Activated T-cell treated with anti-CD3 and anti-CD28 coated beads, Interleukin-2, amount 50 U/mL, for 72 hours (primary cell): ENCODE measurements around the gene CDX1. TPM values are rescaled to one million over a fixed set of nuclear protein-coding genes. Genes with fewer than 3 reads are reported as not detected.
A peak's percentile ranks its signal among the peaks of the same experiment; 100 is the strongest.

Source experiments
- ATAC-seq, 2 donors: fragments of 150-1000 bp; cut with Tn5 transposase; replicated peaks in 1 of 2; 2 replicates each; pipeline ENCODE4 v1.10.0; 2021; ENCODE audit warnings: moderate library complexity in 2 of 2, mild to moderate bottlenecking in 1 of 2
- DNase-seq, 2 donors: peaks; one replicate each; pipeline ENCODE4 v3.0.0; 2021 to 2022; ENCODE audit warnings: mixed read lengths in 1 of 2
- H3K27ac Mint-ChIP-seq: one replicate; pipeline ENCODE4 v1.8.0; 2022; ENCODE audit warnings: mild to moderate bottlenecking, moderate library complexity, mixed read lengths
- H3K27me3 Mint-ChIP-seq: one replicate; pipeline ENCODE4 v1.8.0; 2022; ENCODE audit warnings: low read depth, mixed read lengths
- H3K36me3 Mint-ChIP-seq, 2 donors: one replicate each; pipeline ENCODE4 v1.8.0; 2022; ENCODE audit warnings: mixed read lengths in 2 of 2, mild to moderate bottlenecking in 1 of 2; ENCODE audit not compliant: insufficient read depth in 2 of 2
- H3K4me1 Mint-ChIP-seq: one replicate; pipeline ENCODE4 v1.8.0; 2022; ENCODE audit warnings: low read depth, mixed read lengths
- H3K4me3 Mint-ChIP-seq, 2 donors: one replicate each; pipeline ENCODE4 v1.8.0; 2022; ENCODE audit warnings: mild to moderate bottlenecking in 2 of 2, mixed read lengths in 2 of 2, moderate library complexity in 2 of 2
- H3K9me3 Mint-ChIP-seq, 2 donors: one replicate each; pipeline ENCODE4 v1.8.0; 2022; ENCODE audit warnings: mixed read lengths in 2 of 2
- total RNA-seq, 2 donors: library from RNA; stranded (reverse); gene quantifications; one replicate each; pipeline ENCODE4 v1.2.3, GENCODE V29; 2022

The CDX1 gene
- total RNA-seq, 2 donors from 2014 or later = not detected

GRCh38 chr5:150124596-150124995 lies 42.0 kb upstream of the CDX1 start:
- ATAC-seq (no peak), DNase-seq (no peak)
- Mint-ChIP-seq H3K9me3 (no peaks in the 10 kb centered on the region), H3K4me1 (no peaks in the 10 kb centered on the region), H3K27ac (no peak overlapping the region), H3K4me3 (no peak overlapping the region), H3K36me3 (no peaks in the 10 kb centered on the region), H3K27me3 (no peaks in the 10 kb centered on the region)

GRCh38 chr5:150125334-150125733 lies 41.2 kb upstream of the CDX1 start:
- Mint-ChIP-seq H3K4me3 (no peak overlapping the region), H3K36me3 (no peaks in the 10 kb centered on the region), H3K27ac (no peak overlapping the region), H3K4me1 (peaks cover 5% of the 10 kb centered on the region), H3K27me3 (no peaks in the 10 kb centered on the region), H3K9me3 (no peaks in the 10 kb centered on the region)
- ATAC-seq (no peak), DNase-seq (no peak)

GRCh38 chr5:150126199-150126920 lies 40.2 kb upstream of the CDX1 start:
- no peak for ATAC-seq
- Mint-ChIP-seq H3K4me1 (peaks cover 5% of the 10 kb centered on the region), H3K36me3 (no peaks in the 10 kb centered on the region), H3K27me3 (no peaks in the 10 kb centered on the region), H3K9me3 (no peaks in the 10 kb centered on the region), H3K27ac (no peak overlapping the region), H3K4me3 (no peak overlapping the region)
- no peak for DNase-seq

- Mint-ChIP-seq H3K27me3 (no peaks in the 10 kb centered on the region), H3K36me3 (no peaks in the 10 kb centered on the region), H3K9me3 (no peaks in the 10 kb centered on the region), H3K4me1 (peaks cover 5% of the 10 kb centered on the region), H3K27ac (no peak overlapping the region), H3K4me3 (no peak overlapping the region)
- no peak for DNase-seq
- no peak for ATAC-seq
Measured at GRCh38 chr5:150126921-150127265, 39.7 kb upstream of the CDX1 start.

- ATAC-seq (no peak), DNase-seq (no peak)
- H3K9me3 Mint-ChIP-seq = no peaks in the 10 kb centered on the region
- no peak overlapping the region for H3K27ac Mint-ChIP-seq
- peaks cover 5% of the 10 kb centered on the region for H3K4me1 Mint-ChIP-seq
- H3K36me3 Mint-ChIP-seq = no peaks in the 10 kb centered on the region
- no peaks in the 10 kb centered on the region for H3K27me3 Mint-ChIP-seq
- H3K4me3 Mint-ChIP-seq = no peak overlapping the region
Measured at GRCh38 chr5:150129454-150129812, 37.1 kb upstream of the CDX1 start.

GRCh38 chr5:150129813-150130492 lies 36.6 kb upstream of the CDX1 start:
- Mint-ChIP-seq H3K27me3 (peaks cover 4% of the 10 kb centered on the region), H3K27ac (no peak overlapping the region), H3K9me3 (no peaks in the 10 kb centered on the region), H3K4me3 (no peak overlapping the region), H3K4me1 (peaks cover 5% of the 10 kb centered on the region), H3K36me3 (no peaks in the 10 kb centered on the region)
- peak; percentile 66 to 77 for ATAC-seq
- DNase-seq = peak; percentile 61 to 65

GRCh38 chr5:150130493-150130922 lies 36.1 kb upstream of the CDX1 start:
- ATAC-seq = no peak
- Mint-ChIP-seq H3K27me3 (peaks cover 7% of the 10 kb centered on the region), H3K36me3 (no peaks in the 10 kb centered on the region)

GRCh38 chr5:150131461-150131860 lies 35.1 kb upstream of the CDX1 start:
- H3K4me3 Mint-ChIP-seq = no peak overlapping the region
- no peaks in the 10 kb centered on the region for H3K36me3 Mint-ChIP-seq
- DNase-seq = no peak
- H3K27ac Mint-ChIP-seq = no peak overlapping the region
- no peaks in the 10 kb centered on the region for H3K9me3 Mint-ChIP-seq
- ATAC-seq = no peak
- peaks cover 5% of the 10 kb centered on the region for H3K4me1 Mint-ChIP-seq
- H3K27me3 Mint-ChIP-seq = peaks cover 7% of the 10 kb centered on the region

More at GRCh38 chr5:150130493-150130922, 36.1 kb upstream of the CDX1 start:
- DNase-seq = no peak
- Mint-ChIP-seq H3K4me1 (peaks cover 5% of the 10 kb centered on the region), H3K4me3 (no peak overlapping the region), H3K9me3 (no peaks in the 10 kb centered on the region), H3K27ac (no peak overlapping the region)

GRCh38 chr5:150131978-150132694 lies 34.4 kb upstream of the CDX1 start:
- Mint-ChIP-seq H3K36me3 (no peaks in the 10 kb centered on the region), H3K4me1 (peaks cover 5% of the 10 kb centered on the region), H3K4me3 (no peak overlapping the region), H3K9me3 (no peaks in the 10 kb centered on the region), H3K27me3 (peaks cover 7% of the 10 kb centered on the region), H3K27ac (no peak overlapping the region)
- DNase-seq = no peak
- ATAC-seq = no peak

- H3K4me3 Mint-ChIP-seq = no peak overlapping the region
- DNase-seq (no peak), ATAC-seq (no peak)
- H3K9me3 Mint-ChIP-seq = no peaks in the 10 kb centered on the region
- H3K4me1 Mint-ChIP-seq = peaks cover 5% of the 10 kb centered on the region
- H3K36me3 Mint-ChIP-seq = no peaks in the 10 kb centered on the region
- H3K27ac Mint-ChIP-seq = no peak overlapping the region
- H3K27me3 Mint-ChIP-seq = peaks cover 7% of the 10 kb centered on the region
Measured at GRCh38 chr5:150132740-150133139, 33.8 kb upstream of the CDX1 start.

- ATAC-seq = no peak
- H3K36me3 Mint-ChIP-seq = no peaks in the 10 kb centered on the region
- H3K9me3 Mint-ChIP-seq = no peaks in the 10 kb centered on the region
- DNase-seq = no peak
- H3K4me1 Mint-ChIP-seq = peaks cover 5% of the 10 kb centered on the region
- H3K27ac Mint-ChIP-seq = no peak overlapping the region
- H3K4me3 Mint-ChIP-seq = no peak overlapping the region
- H3K27me3 Mint-ChIP-seq = peaks cover 7% of the 10 kb centered on the region
Measured at GRCh38 chr5:150133581-150134197, 32.9 kb upstream of the CDX1 start.

GRCh38 chr5:150134198-150134588 lies 32.4 kb upstream of the CDX1 start:
- no peak overlapping the region for H3K27ac Mint-ChIP-seq
- DNase-seq (no peak), ATAC-seq (no peak)
- peaks cover 5% of the 10 kb centered on the region for H3K4me1 Mint-ChIP-seq
- H3K4me3 Mint-ChIP-seq = no peak overlapping the region
- no peaks in the 10 kb centered on the region for H3K36me3 Mint-ChIP-seq
- no peaks in the 10 kb centered on the region for H3K9me3 Mint-ChIP-seq
- H3K27me3 Mint-ChIP-seq = peaks cover 7% of the 10 kb centered on the region
